Measurements from ENCODE around the gene MYO6.

DNA sequence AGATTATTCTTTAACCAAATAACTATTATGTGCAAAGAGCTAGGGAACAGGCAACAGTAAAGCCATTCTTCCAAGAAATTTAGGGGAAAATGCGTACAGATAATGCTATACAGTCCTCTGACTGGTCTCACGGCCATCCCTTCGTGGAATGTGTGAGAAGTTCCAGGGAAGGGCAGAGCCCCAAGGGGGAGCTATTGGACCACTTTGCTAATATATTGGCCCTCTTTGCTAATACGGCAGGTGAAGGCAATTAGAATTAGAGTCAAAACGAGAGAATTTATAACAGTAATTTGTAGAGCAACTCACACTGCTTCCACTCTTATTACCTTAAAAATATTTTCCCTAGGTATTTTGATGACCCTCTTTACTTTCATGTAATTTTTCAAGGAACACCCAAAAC is 183.0 kb downstream of the MYO6 start:
- TF ChIP-seq EZH2phosphoT487 (IDR thresholded peaks at IDR 0.05; ENCODE audit: borderline replicate concordance) (no peak), EZH2 (IDR thresholded peaks at IDR 0.05) (no peak), JUND (IDR thresholded peaks at IDR 0.05) (no peak), SRF (IDR thresholded peaks at IDR 0.05; ENCODE audit: low read depth) (no peak), POLR2AphosphoS5 (IDR thresholded peaks at IDR 0.05; ENCODE audit: low read depth, low read length) (no peak), POLR2A (IDR thresholded peaks at IDR 0.05; ENCODE audit: borderline replicate concordance, extremely low read depth, insufficient read depth, insufficient read length) (no peak), CBX3 (IDR thresholded peaks at IDR 0.05; ENCODE audit: low read depth) (no peak), SP1 (IDR thresholded peaks at IDR 0.05; ENCODE audit: low read depth) (no peak)
- TF ChIP-seq, protein P1, sequence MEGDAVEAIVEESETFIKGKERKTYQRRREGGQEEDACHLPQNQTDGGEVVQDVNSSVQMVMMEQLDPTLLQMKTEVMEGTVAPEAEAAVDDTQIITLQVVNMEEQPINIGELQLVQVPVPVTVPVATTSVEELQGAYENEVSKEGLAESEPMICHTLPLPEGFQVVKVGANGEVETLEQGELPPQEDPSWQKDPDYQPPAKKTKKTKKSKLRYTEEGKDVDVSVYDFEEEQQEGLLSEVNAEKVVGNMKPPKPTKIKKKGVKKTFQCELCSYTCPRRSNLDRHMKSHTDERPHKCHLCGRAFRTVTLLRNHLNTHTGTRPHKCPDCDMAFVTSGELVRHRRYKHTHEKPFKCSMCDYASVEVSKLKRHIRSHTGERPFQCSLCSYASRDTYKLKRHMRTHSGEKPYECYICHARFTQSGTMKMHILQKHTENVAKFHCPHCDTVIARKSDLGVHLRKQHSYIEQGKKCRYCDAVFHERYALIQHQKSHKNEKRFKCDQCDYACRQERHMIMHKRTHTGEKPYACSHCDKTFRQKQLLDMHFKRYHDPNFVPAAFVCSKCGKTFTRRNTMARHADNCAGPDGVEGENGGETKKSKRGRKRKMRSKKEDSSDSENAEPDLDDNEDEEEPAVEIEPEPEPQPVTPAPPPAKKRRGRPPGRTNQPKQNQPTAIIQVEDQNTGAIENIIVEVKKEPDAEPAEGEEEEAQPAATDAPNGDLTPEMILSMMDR (IDR thresholded peaks at IDR 0.05 in 2 of 3, conservative IDR thresholded peaks at IDR 0.05 in 1 of 3; ENCODE audit: borderline replicate concordance in 1 of 3, insufficient read depth in 1 of 3, low read depth in 2 of 3, low read length in 2 of 3) = peak; percentile 49 to 75 (median 72); a peak in 5 of 6 replicates
- TF ChIP-seq, protein P2, sequence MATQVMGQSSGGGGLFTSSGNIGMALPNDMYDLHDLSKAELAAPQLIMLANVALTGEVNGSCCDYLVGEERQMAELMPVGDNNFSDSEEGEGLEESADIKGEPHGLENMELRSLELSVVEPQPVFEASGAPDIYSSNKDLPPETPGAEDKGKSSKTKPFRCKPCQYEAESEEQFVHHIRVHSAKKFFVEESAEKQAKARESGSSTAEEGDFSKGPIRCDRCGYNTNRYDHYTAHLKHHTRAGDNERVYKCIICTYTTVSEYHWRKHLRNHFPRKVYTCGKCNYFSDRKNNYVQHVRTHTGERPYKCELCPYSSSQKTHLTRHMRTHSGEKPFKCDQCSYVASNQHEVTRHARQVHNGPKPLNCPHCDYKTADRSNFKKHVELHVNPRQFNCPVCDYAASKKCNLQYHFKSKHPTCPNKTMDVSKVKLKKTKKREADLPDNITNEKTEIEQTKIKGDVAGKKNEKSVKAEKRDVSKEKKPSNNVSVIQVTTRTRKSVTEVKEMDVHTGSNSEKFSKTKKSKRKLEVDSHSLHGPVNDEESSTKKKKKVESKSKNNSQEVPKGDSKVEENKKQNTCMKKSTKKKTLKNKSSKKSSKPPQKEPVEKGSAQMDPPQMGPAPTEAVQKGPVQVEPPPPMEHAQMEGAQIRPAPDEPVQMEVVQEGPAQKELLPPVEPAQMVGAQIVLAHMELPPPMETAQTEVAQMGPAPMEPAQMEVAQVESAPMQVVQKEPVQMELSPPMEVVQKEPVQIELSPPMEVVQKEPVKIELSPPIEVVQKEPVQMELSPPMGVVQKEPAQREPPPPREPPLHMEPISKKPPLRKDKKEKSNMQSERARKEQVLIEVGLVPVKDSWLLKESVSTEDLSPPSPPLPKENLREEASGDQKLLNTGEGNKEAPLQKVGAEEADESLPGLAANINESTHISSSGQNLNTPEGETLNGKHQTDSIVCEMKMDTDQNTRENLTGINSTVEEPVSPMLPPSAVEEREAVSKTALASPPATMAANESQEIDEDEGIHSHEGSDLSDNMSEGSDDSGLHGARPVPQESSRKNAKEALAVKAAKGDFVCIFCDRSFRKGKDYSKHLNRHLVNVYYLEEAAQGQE (IDR thresholded peaks at IDR 0.05; ENCODE audit: low read depth) = no peak

Data from HCT116 (cell line).